Mucosa of stomach (tissue), 1 donor: ENCODE measurements around the gene COL19A1.

Experiments
- H3K27me3 ChIP-seq: one replicate; pipeline ENCODE4 v1.7.0; 2013; ENCODE audit warnings: mild to moderate bottlenecking, low read length; ENCODE audit not compliant: control insufficient read depth, insufficient read depth
- H3K36me3 ChIP-seq: one replicate; pipeline ENCODE4 v1.7.0; 2013; ENCODE audit warnings: low read length; ENCODE audit not compliant: control insufficient read depth, insufficient read depth
- H3K4me1 ChIP-seq: one replicate; pipeline ENCODE4 v1.7.0; 2013; ENCODE audit warnings: mild to moderate bottlenecking, low read length; ENCODE audit not compliant: control insufficient read depth, insufficient read depth
- H3K4me3 ChIP-seq: one replicate; pipeline ENCODE4 v1.7.0; 2013; ENCODE audit warnings: low read length
- H3K9ac ChIP-seq: one replicate; pipeline ENCODE4 v1.7.0; 2013; ENCODE audit warnings: mild to moderate bottlenecking, low read length, moderate library complexity
- H3K9me3 ChIP-seq: one replicate; pipeline ENCODE4 v1.7.0; 2013; ENCODE audit warnings: mild to moderate bottlenecking, low read length, moderate library complexity; ENCODE audit not compliant: control insufficient read depth
- donor health status: Pancreatic carcinoma.

COL19A1 gene

DNA sequence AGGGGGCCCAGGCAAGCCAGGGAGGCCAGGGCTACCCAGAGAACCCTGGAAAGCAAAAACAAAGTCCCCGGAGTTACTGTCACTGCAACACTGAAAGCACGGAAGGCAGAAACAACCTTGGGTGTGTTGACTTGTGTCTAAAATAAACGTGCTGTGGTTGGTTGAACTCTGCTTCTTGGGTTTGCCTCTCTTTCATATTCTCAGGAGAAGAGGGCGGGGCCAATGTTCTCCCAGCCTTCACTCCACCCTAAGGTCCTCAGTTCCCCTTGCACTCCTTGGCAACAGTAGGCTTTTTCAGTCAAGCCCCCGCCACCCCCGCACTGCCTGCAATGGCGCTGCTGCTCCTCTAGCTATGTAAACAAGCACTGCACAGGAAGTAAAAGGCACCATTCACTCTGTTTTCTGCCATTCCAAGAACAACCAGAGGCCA lies 375.6 kb downstream of the COL19A1 start:
- Histone ChIP-seq H3K9me3 (no peaks in the 10 kb centered on the region), H3K27me3 (no peaks in the 10 kb centered on the region), H3K4me1 (no peaks in the 10 kb centered on the region), H3K4me3 (peak overlapping the region; percentile 3), H3K36me3 (no peaks in the 10 kb centered on the region), H3K9ac (no peak overlapping the region)

DNA sequence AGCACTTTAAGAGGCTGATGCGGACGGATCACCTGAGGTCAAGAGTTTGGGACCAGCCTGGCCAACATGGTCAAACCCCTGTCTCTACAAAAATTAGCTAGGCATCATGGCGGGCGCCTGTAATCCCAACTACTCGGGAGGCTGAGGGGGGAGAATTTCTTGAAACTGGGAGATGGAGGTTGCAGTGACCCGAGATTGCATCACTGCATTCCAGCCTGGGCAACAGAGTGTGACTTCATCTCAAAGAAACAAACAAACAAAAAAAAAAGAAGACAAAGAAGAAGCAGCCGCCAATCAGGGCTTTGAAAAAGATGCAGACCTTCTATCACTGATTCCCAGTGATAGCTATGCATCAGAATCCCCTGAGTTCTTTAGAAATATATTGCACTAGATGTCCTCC lies 379.8 kb downstream of the COL19A1 start:
- Histone ChIP-seq H3K9ac (no peak overlapping the region), H3K27me3 (no peaks in the 10 kb centered on the region), H3K4me3 (no peak overlapping the region), H3K4me1 (no peaks in the 10 kb centered on the region), H3K9me3 (no peaks in the 10 kb centered on the region), H3K36me3 (no peaks in the 10 kb centered on the region)

DNA sequence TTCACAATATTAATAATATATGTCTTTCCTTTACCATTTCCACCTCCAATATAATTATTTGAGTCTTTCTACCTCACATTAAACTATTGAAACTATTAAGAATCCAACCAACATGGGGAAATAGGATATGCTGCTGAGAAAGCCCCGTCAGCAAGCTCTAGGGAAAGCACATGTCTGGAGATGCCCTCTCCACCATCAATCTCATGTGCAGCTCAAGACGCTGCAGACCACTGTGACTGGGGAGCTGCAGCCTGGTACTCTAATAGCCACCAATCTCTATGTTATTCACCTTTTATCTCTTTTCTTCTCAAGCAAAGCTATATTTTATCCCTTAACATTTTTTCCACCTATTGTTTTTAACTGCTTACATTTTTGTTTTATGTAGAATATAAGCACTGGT lies 386.2 kb downstream of the COL19A1 start:
- no peaks in the 10 kb centered on the region for H3K27me3 ChIP-seq
- H3K4me3 ChIP-seq: no peak overlapping the region
- H3K9me3 ChIP-seq: no peaks in the 10 kb centered on the region
- H3K4me1 ChIP-seq: no peaks in the 10 kb centered on the region
- H3K36me3 ChIP-seq: no peaks in the 10 kb centered on the region
- no peak overlapping the region for H3K9ac ChIP-seq

DNA sequence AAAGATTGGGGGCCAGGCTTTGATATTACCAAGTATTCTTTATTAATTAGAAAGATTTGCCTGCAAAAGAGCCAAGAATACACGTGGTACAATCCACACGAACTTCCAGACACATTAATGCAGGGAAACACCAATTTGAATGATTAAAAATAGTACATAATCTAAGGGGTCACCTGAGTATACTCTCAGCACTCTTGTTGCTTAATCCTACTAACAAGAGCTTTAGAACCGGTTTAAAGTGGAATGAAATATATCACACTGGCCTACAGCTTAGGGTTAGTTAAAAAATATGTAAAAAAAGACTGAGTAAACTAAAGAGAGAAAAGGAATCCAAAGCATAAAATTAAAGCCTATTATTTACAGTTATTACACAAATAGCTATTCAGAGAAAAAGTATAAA lies 387.6 kb downstream of the COL19A1 start:
- Histone ChIP-seq H3K27me3 (no peaks in the 10 kb centered on the region), H3K4me3 (no peak overlapping the region), H3K9ac (no peak overlapping the region), H3K4me1 (no peaks in the 10 kb centered on the region), H3K36me3 (no peaks in the 10 kb centered on the region), H3K9me3 (no peaks in the 10 kb centered on the region)

DNA sequence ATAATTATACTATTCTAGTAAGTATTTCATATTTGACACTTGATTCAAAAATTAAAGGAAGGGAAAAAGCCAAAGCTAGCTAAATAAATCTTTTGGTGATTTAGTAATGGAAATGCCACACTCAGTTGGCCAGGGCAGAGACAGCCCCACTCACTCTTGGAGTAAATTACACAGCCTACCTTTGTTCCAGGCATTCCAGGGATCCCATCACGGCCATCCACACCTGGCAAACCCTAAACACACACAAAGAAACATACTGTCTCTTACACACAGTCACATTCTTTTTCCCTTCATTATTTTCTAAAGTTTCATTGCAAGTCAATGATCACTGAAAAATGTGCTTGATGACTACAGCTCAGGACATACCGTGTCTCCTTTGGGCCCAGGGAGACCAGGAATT lies 388.4 kb downstream of the COL19A1 start:
- H3K9me3 ChIP-seq: no peaks in the 10 kb centered on the region
- no peak overlapping the region for H3K4me3 ChIP-seq
- H3K9ac ChIP-seq: no peak overlapping the region
- no peaks in the 10 kb centered on the region for H3K4me1 ChIP-seq
- H3K36me3 ChIP-seq: no peaks in the 10 kb centered on the region
- no peaks in the 10 kb centered on the region for H3K27me3 ChIP-seq

DNA sequence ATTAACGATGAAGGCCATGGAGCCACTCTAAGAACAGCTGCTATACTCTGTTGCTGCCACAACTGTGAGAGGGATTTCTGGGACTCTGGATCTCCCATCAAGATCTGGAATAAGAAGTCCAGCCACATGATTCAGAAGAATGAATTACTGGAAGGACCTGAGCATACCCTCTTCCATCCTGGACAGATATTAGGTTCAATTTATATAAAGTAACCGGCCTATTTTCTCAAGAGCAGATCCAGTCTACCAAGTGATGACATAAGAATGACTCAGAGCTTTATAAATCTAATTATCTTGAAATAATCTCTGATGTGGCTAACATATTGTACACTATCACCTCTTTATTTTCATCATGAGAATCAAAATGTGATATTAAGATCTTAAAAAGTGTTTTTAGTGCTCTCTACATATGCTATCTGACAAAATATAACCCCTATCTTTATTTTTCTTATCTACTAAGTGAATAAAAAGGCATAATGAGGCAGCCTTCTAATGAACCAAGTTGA lies 391.5 kb downstream of the COL19A1 start:
- Histone ChIP-seq H3K27me3 (no peaks in the 10 kb centered on the region), H3K9ac (no peak overlapping the region), H3K4me3 (no peak overlapping the region), H3K36me3 (no peaks in the 10 kb centered on the region), H3K4me1 (no peaks in the 10 kb centered on the region), H3K9me3 (no peaks in the 10 kb centered on the region)

DNA sequence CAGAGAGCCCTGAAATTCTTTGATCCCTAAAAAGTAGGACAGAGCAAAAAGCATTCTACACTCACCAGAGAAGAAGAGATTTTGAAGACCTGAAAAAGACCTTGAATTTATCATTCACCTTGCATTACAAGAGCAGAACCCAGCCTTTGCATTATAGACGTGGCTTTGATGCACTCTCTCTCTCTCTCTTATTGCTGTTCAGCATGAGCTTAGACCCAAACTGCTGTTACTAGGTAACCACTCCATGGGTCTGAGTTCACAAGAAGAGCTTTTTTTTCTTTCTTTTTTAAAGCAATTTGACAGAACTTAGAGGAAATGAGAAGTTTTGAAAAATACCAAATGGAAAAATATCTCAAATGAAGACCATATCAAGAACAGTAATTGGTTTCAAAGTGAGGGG lies 392.1 kb downstream of the COL19A1 start:
- H3K36me3 ChIP-seq: no peaks in the 10 kb centered on the region
- no peaks in the 10 kb centered on the region for H3K4me1 ChIP-seq
- H3K9me3 ChIP-seq: no peaks in the 10 kb centered on the region
- no peak overlapping the region for H3K9ac ChIP-seq
- H3K4me3 ChIP-seq: no peak overlapping the region
- no peaks in the 10 kb centered on the region for H3K27me3 ChIP-seq
